Mesenchymal stem cell (in vitro differentiated cells and primary cell): ENCODE results near the gene CEP83.
"Not testable (repeated sequence)": the region's sequence is repeated elsewhere in the genome, so short reads cannot be mapped to it uniquely, and the experiment has no call there.

Source experiments
- DNase-seq: peaks from one replicate; pipeline ENCODE4 v3.0.0-alpha.2; 2013
- H2AFZ ChIP-seq: one replicate; pipeline ENCODE4 v1.6.1; 2013; ENCODE audit warnings: low read depth, mild to moderate bottlenecking, control low read depth, inconsistent platforms, low read length, moderate library complexity
- H2AK5ac ChIP-seq: 2 replicates; pipeline ENCODE4 v1.6.1; 2013; ENCODE audit warnings: low read length, moderate library complexity, mild to moderate bottlenecking, inconsistent platforms; ENCODE audit not compliant: severe bottlenecking
- H2BK120ac ChIP-seq: one replicate; pipeline ENCODE4 v1.6.1; 2013; ENCODE audit warnings: low read depth, mild to moderate bottlenecking, inconsistent platforms, low read length, moderate library complexity
- H2BK12ac ChIP-seq, 2 experiments: one replicate each; pipeline ENCODE4 v1.6.1; 2013; ENCODE audit warnings: inconsistent platforms in 2 of 2, low read length in 2 of 2, mild to moderate bottlenecking in 2 of 2, moderate library complexity in 2 of 2, control low read depth in 1 of 2
- H2BK15ac ChIP-seq: one replicate; pipeline ENCODE4 v1.6.1; 2013; ENCODE audit warnings: mild to moderate bottlenecking, low read depth, inconsistent platforms; ENCODE audit not compliant: poor library complexity, severe bottlenecking
- H2BK5ac ChIP-seq: 2 replicates; pipeline ENCODE4 v1.6.1; 2013; ENCODE audit warnings: low read depth, mild to moderate bottlenecking, low read length, control low read depth, inconsistent platforms; ENCODE audit not compliant: poor library complexity, severe bottlenecking
- H3K14ac ChIP-seq, 2 experiments: one replicate each; pipeline ENCODE4 v1.6.1; 2013; ENCODE audit warnings: inconsistent platforms in 2 of 2, low read length in 2 of 2, control low read depth in 1 of 2, mild to moderate bottlenecking in 1 of 2, moderate library complexity in 1 of 2
- H3K18ac ChIP-seq, 2 experiments: one replicate each; pipeline ENCODE4 v1.6.1; 2013; ENCODE audit warnings: inconsistent platforms in 2 of 2, low read length in 2 of 2, control low read depth in 1 of 2, low read depth in 1 of 2, mild to moderate bottlenecking in 1 of 2
- H3K23ac ChIP-seq, 2 experiments: one replicate each; pipeline ENCODE4 v1.6.1; 2013; ENCODE audit warnings: inconsistent platforms in 2 of 2, low read length in 2 of 2, mild to moderate bottlenecking in 2 of 2, moderate library complexity in 2 of 2, control low read depth in 1 of 2
- H3K27ac ChIP-seq: 2 replicates; pipeline ENCODE4 v1.5.1; 2013; ENCODE audit warnings: mild to moderate bottlenecking, moderate library complexity, low read length, control low read depth, inconsistent platforms; ENCODE audit not compliant: poor library complexity, severe bottlenecking
- H3K27me3 ChIP-seq, 2 experiments: 2 replicates each; pipeline versions ENCODE4 v1.6.1 to v1.7.0; 2013; ENCODE audit warnings: low read length in 2 of 2, mild to moderate bottlenecking in 2 of 2, moderate library complexity in 2 of 2, control low read depth in 1 of 2, inconsistent platforms in 1 of 2; ENCODE audit not compliant: control insufficient read depth in 1 of 2, insufficient read depth in 1 of 2
- H3K36me3 ChIP-seq, 2 experiments: 2 replicates each; pipeline versions ENCODE4 v1.6.1 to v1.7.0; 2013; ENCODE audit warnings: low read length in 2 of 2, control low read depth in 1 of 2, inconsistent platforms in 1 of 2, low read depth in 1 of 2, mild to moderate bottlenecking in 1 of 2; ENCODE audit not compliant: insufficient read depth in 2 of 2, control insufficient read depth in 1 of 2
- H3K4ac ChIP-seq, 2 experiments: one replicate each; pipeline ENCODE4 v1.6.1; 2013; ENCODE audit warnings: inconsistent platforms in 2 of 2, low read length in 2 of 2, mild to moderate bottlenecking in 2 of 2, moderate library complexity in 2 of 2, control low read depth in 1 of 2, low read depth in 1 of 2
- H3K4me1 ChIP-seq: 2 replicates; pipeline ENCODE4 v1.6.1; 2013; ENCODE audit warnings: low read depth, low read length, control low read depth; ENCODE audit not compliant: control insufficient read depth, insufficient read depth
- H3K4me2 ChIP-seq: 2 replicates; pipeline ENCODE4 v1.6.1; 2013; ENCODE audit warnings: low read length, mild to moderate bottlenecking, inconsistent platforms; ENCODE audit not compliant: poor library complexity, severe bottlenecking
- H3K4me3 ChIP-seq, 2 experiments: 2 replicates each; pipeline versions ENCODE4 v1.5.1 to v1.7.0; 2013; ENCODE audit warnings: low read length in 2 of 2, mild to moderate bottlenecking in 2 of 2, control low read depth in 1 of 2, low read depth in 1 of 2; ENCODE audit not compliant: insufficient read depth in 1 of 2
- H3K79me1 ChIP-seq: replicated peaks from 2 replicates; pipeline ENCODE4 v1.6.1; 2013; ENCODE audit warnings: mild to moderate bottlenecking, control low read depth, low read length, inconsistent platforms; ENCODE audit not compliant: poor library complexity, severe bottlenecking
- H3K9ac ChIP-seq: 2 replicates; pipeline ENCODE4 v1.7.0; 2013; ENCODE audit warnings: mild to moderate bottlenecking, low read length, moderate library complexity
- H3K9me3 ChIP-seq: 2 replicates; pipeline ENCODE4 v1.7.0; 2013; ENCODE audit warnings: mild to moderate bottlenecking, low read length; ENCODE audit not compliant: control insufficient read depth
- H4K8ac ChIP-seq: one replicate; pipeline ENCODE4 v1.6.1; 2013; ENCODE audit warnings: inconsistent platforms, mild to moderate bottlenecking, low read length, moderate library complexity
- H4K91ac ChIP-seq: one replicate; pipeline ENCODE4 v1.6.1; 2013; ENCODE audit warnings: mild to moderate bottlenecking, low read length, inconsistent platforms
- WGBS: methylation state at CpG from one replicate; pipeline ENCODE4 v1.1.7; 2013; ENCODE audit warnings: mixed read lengths; 5-methylcytosine and 5-hydroxymethylcytosine counted together

The CEP83 gene

DNA sequence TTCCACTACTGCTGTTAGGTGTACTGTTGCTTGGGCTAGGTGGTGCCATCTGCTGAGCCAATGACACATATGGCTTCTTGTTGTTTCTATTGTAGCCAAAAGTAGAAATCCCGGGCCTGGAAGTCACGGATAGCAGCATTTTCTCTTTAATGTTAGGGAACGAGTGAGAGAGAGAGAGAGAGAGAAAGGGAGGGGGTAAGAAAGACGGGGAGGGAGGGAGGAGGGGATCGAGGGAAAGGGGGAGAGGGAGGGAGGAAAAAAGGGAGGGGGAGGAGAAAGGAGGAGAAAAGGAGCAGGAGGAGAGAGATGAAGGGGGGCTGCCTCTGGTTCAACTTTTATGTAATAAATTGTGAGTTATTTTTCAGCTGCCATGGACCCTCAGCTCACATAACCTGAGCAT lies 34.8 kb downstream of the CEP83 start:
- H2BK5ac ChIP-seq, H4K8ac ChIP-seq, H3K4me3 ChIP-seq, H2AFZ ChIP-seq, H2AK5ac ChIP-seq, H4K91ac ChIP-seq, H2BK15ac ChIP-seq, H2BK12ac ChIP-seq, H3K36me3 ChIP-seq, H3K27me3 ChIP-seq, H2BK120ac ChIP-seq, H3K4me2 ChIP-seq, H3K14ac ChIP-seq, H3K27ac ChIP-seq, H3K4ac ChIP-seq, H3K18ac ChIP-seq, H3K4me1 ChIP-seq, H3K23ac ChIP-seq: not testable (repeated sequence)
- peaks cover 10% of the 10 kb centered on the region for H3K79me1 ChIP-seq
- peaks cover 31% of the 10 kb centered on the region for H3K9me3 ChIP-seq
- 97% methylated on average over 5 of the region's 5 CpGs for WGBS
- peak; percentile 48 for DNase-seq
- peak overlapping the region; percentile 59 for H3K9ac ChIP-seq

DNA sequence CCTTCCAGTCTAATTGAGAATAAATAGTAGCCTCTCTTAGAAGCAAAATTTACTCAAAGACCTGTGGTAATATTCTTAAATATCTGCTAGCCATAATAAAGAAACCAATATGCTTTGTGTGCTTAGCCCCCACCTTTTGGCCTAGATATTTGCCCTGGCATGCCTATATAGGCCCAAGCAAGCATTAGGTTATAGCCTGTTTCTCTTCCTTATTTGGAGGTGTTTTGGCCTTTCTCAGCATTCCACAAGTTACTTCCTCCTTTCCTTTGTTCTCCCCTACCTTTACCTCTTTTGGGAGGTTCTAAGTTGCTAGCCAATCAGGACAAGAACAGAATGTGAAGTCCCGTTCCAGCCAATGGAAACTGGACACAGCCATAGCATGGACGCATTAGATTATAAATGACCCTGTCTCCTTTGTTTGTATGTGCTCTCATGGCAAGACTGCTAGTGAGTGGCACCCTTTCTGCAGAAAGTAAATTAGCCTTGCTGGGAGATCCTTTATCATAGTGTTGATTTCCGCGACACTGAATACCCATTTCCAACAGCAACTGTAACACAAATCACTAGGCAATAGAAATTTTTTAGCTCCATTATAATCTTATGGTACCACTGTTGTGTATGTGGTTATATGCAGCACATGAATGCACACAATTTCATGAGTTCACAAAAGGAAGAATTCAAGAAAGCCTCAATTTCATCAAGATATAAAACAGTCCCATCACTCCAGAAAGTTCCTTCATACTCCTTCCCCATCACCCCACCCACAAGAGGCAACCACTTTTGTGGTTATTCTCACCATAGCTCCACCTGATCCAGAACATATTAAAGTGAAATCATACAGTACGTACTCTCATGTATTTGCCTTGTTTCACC lies 37.6 kb downstream of the CEP83 start:
- Histone ChIP-seq H3K27ac (no peak overlapping the region), H3K23ac (no peak overlapping the region), H3K4me1 (no peaks in the 10 kb centered on the region), H3K14ac (no peak overlapping the region), H2AFZ (no peak overlapping the region), H3K79me1 (peaks cover 4% of the 10 kb centered on the region), H4K8ac (no peak overlapping the region), H3K4ac (no peak overlapping the region), H3K9me3 (peaks cover 23% of the 10 kb centered on the region), H3K36me3 (no peaks in the 10 kb centered on the region), H2BK15ac (no peak overlapping the region), H2BK5ac (no peak overlapping the region), H3K27me3 (no peaks in the 10 kb centered on the region), H3K9ac (no peak overlapping the region), H2BK12ac (no peak overlapping the region), H3K4me2 (no peak overlapping the region), H4K91ac (no peak overlapping the region), H2AK5ac (no peak overlapping the region), H3K4me3 (peak overlapping the region in 1 of 2 experiments; percentile 31), H2BK120ac (no peak overlapping the region), H3K18ac (no peak overlapping the region)
- WGBS, result 96% methylated on average over 3 of the region's 5 CpGs
- no peak for DNase-seq

DNA sequence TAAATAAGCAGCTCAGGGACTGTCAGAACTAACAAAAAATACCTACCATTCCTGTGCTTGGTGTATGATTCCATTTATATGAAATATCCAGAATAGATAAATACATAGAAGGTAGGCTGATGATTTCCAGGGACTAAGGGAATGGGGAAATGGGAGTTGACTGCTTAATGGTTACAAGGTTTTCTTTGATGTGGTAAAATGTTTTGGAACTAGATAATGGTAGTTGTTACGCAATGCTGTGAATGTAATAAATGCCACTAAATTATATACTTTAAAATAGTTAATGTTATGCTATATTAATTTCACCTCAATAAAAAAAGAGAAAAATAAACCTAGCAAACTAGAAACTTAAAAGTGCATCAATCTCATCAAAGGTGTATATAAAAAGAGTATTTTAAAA lies 41.1 kb downstream of the CEP83 start:
- H3K36me3 ChIP-seq, result no peaks in the 10 kb centered on the region
- H3K9me3 ChIP-seq, result peaks cover 20% of the 10 kb centered on the region
- peaks cover 9% of the 10 kb centered on the region for H3K79me1 ChIP-seq
- no peak overlapping the region for H3K4me3 ChIP-seq
- H2BK5ac ChIP-seq, result no peak overlapping the region
- no peak overlapping the region for H4K8ac ChIP-seq
- H4K91ac ChIP-seq, result no peak overlapping the region
- no peak overlapping the region for H3K14ac ChIP-seq
- H2AK5ac ChIP-seq, result no peak overlapping the region
- no peak overlapping the region for H3K18ac ChIP-seq
- no peak overlapping the region for H2AFZ ChIP-seq
- H3K4me2 ChIP-seq, result no peak overlapping the region
- H3K4ac ChIP-seq, result no peak overlapping the region
- H2BK15ac ChIP-seq, result no peak overlapping the region
- WGBS, result no CpG with 5 or more reads among the region's 1 CpG
- no peaks in the 10 kb centered on the region for H3K27me3 ChIP-seq
- H2BK12ac ChIP-seq, result no peak overlapping the region
- no peaks in the 10 kb centered on the region for H3K4me1 ChIP-seq
- no peak overlapping the region for H3K23ac ChIP-seq
- H2BK120ac ChIP-seq, result no peak overlapping the region
- no peak for DNase-seq
- no peak overlapping the region for H3K27ac ChIP-seq
- no peak overlapping the region for H3K9ac ChIP-seq

DNA sequence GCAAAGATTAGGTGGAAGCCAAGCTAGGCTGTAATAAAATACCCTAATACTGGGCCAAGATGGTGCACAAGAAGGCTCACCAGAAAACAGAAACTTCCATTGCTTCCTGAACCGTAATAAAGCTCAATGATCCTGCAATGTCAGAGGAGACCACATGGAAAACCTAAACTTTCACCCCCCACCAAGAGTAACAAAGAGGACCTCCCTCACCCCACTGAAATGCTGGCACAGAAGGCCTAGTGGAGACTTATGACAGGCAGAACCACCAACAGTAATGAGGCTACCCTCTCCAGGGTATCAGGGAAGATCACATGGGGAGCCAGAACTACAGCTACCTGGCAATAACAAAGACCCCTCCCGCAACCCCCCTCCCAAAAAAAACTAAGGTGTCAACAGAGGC lies 43.1 kb downstream of the CEP83 start:
- H3K23ac ChIP-seq, result no peak overlapping the region
- H3K9me3 ChIP-seq, result peaks cover 5% of the 10 kb centered on the region
- H3K79me1 ChIP-seq, result peaks cover 9% of the 10 kb centered on the region
- no peak overlapping the region for H2AFZ ChIP-seq
- no peaks in the 10 kb centered on the region for H3K36me3 ChIP-seq
- H3K27me3 ChIP-seq, result no peaks in the 10 kb centered on the region
- peak overlapping the region; percentile 56 for H2AK5ac ChIP-seq
- H3K9ac ChIP-seq, result no peak overlapping the region
- 82% methylated on average over 1 of the region's 2 CpGs for WGBS
- no peak overlapping the region for H2BK15ac ChIP-seq
- H3K14ac ChIP-seq, result no peak overlapping the region
- no peak overlapping the region for H3K4me2 ChIP-seq
- no peak for DNase-seq
- H3K4me1 ChIP-seq, result no peaks in the 10 kb centered on the region
- no peak overlapping the region for H4K8ac ChIP-seq
- peak overlapping the region; percentile 12 to 43 for H3K18ac ChIP-seq
- no peak overlapping the region for H2BK5ac ChIP-seq
- H2BK12ac ChIP-seq, result no peak overlapping the region
- peak overlapping the region in 1 of 2 experiments; percentile 35 for H3K4ac ChIP-seq
- H3K27ac ChIP-seq, result no peak overlapping the region
- no peak overlapping the region for H2BK120ac ChIP-seq
- no peak overlapping the region for H3K4me3 ChIP-seq
- no peak overlapping the region for H4K91ac ChIP-seq
